Measurements from ENCODE around the gene HS3ST4.
"Not testable (repeated sequence)": the region's sequence is repeated elsewhere in the genome, so short reads cannot be mapped to it uniquely, and the experiment has no call there.

The HS3ST4 gene

DNA sequence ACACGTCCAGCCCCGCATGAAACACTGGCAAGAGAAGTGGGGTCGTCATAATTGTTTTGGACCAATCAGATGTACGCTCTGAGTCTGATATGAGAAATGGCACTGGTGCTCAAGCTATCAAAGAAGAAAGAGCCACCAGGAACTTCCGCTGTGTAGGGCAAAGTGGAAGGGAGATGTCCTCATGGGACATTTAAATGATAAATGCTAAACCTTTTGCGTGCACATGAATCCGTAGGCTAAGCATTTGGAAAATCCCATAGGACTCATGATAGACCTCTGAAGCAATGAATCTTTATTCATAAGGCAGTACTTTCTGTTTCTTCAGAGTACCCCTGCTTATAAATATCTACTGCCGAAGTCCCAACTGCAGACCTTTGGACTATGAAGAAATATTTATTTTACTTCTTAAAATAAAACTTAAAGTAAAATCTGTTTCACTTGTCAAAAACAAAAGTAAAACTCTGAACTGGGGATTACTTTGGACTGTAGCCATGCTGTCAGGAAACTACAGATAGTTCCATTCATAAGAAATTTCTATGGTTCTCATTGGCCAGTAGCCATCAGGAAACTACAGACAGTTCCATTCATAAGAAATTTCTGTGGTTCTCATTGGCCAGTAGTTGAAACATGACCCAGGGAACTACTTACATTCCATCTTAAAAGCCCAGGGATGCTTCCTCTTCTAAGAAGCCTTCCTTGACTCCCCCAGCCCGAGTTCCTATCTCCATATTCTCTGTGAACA lies 335.1 kb downstream of the HS3ST4 start:
- no peak overlapping the region for H3K27ac ChIP-seq
- no peaks in the 10 kb centered on the region for H3K9me3 ChIP-seq (ENCODE audit: control insufficient read depth, low read length)
- H3K79me2 ChIP-seq = peaks cover 18% of the 10 kb centered on the region
- H2AFZ ChIP-seq = no peak overlapping the region
- H3K4me1 ChIP-seq = peaks cover 5% of the 10 kb centered on the region
- no peak overlapping the region for H3K9ac ChIP-seq
- TF ChIP-seq, protein P1, sequence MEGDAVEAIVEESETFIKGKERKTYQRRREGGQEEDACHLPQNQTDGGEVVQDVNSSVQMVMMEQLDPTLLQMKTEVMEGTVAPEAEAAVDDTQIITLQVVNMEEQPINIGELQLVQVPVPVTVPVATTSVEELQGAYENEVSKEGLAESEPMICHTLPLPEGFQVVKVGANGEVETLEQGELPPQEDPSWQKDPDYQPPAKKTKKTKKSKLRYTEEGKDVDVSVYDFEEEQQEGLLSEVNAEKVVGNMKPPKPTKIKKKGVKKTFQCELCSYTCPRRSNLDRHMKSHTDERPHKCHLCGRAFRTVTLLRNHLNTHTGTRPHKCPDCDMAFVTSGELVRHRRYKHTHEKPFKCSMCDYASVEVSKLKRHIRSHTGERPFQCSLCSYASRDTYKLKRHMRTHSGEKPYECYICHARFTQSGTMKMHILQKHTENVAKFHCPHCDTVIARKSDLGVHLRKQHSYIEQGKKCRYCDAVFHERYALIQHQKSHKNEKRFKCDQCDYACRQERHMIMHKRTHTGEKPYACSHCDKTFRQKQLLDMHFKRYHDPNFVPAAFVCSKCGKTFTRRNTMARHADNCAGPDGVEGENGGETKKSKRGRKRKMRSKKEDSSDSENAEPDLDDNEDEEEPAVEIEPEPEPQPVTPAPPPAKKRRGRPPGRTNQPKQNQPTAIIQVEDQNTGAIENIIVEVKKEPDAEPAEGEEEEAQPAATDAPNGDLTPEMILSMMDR (IDR thresholded peaks at IDR 0.05) = no peak
- H3K36me3 ChIP-seq (ENCODE audit: control insufficient read depth, insufficient read depth, low read length) = no peaks in the 10 kb centered on the region
- no peak overlapping the region for H3K4me3 ChIP-seq (ENCODE audit: low read depth, low read length)
- H3K27me3 ChIP-seq (ENCODE audit: control insufficient read depth, insufficient read depth, low read length) = no peaks in the 10 kb centered on the region
- no peak overlapping the region for H3K4me2 ChIP-seq (ENCODE audit: low read length)

DNA sequence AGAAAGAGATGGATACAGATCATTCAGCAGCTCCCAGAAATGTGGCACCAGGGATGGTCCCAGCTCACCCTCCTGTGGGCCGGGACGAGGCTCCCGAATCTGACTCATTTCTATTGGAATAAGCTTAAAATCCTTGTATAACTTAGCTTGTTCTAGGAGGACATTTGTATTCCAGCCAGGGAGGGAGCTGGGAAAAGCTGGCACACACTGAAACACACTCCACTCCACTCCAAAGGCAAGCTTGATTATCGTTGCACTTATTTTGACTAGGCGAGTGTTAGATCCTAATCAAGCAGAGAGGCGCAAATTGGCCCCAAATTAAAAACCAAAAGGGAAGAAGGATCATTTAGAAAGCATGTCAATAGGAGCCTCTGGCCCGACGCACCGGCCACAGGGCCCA lies 339.5 kb downstream of the HS3ST4 start:
- H3K9me3 ChIP-seq (ENCODE audit: control insufficient read depth, low read length) = no peaks in the 10 kb centered on the region
- no peak overlapping the region for H3K9ac ChIP-seq
- peaks cover 14% of the 10 kb centered on the region for H3K79me2 ChIP-seq
- TF ChIP-seq, protein P1 (IDR thresholded peaks at IDR 0.05) = no peak
- peaks cover 5% of the 10 kb centered on the region for H3K4me1 ChIP-seq
- no peaks in the 10 kb centered on the region for H3K36me3 ChIP-seq (ENCODE audit: control insufficient read depth, insufficient read depth, low read length)
- H3K4me2 ChIP-seq (ENCODE audit: low read length) = no peak overlapping the region
- H3K27ac ChIP-seq = no peak overlapping the region
- H2AFZ ChIP-seq = no peak overlapping the region
- no peaks in the 10 kb centered on the region for H3K27me3 ChIP-seq (ENCODE audit: control insufficient read depth, insufficient read depth, low read length)
- H3K4me3 ChIP-seq (ENCODE audit: low read depth, low read length) = no peak overlapping the region

DNA sequence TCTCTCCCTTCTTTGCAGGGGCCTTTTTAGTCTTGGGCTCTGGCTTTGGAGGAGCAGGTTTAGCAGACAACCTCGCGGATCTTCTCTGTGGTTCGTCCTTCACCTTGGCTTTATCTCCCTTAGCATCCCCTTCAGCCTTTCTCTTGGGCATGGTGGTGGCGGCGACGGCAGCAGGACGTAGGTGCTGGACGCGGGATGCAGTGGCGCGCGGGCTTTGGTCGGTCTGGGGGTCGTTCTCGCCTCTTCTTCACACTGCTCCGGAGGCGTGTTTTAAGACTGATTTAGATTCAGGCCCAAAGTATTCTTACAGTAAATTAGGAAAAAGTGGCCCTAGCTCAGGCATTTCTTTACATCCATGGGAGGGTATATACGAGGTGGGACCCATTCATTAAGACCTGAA lies 340.9 kb downstream of the HS3ST4 start:
- H3K4me1 ChIP-seq; H3K27ac ChIP-seq; H3K4me3 ChIP-seq (ENCODE audit: low read depth, low read length); H3K9ac ChIP-seq; H3K4me2 ChIP-seq (ENCODE audit: low read length); H3K27me3 ChIP-seq (ENCODE audit: control insufficient read depth, insufficient read depth, low read length); H3K36me3 ChIP-seq (ENCODE audit: control insufficient read depth, insufficient read depth, low read length); H2AFZ ChIP-seq; H3K9me3 ChIP-seq (ENCODE audit: control insufficient read depth, low read length): not testable (repeated sequence)
- H3K79me2 ChIP-seq = peaks cover 14% of the 10 kb centered on the region

DNA sequence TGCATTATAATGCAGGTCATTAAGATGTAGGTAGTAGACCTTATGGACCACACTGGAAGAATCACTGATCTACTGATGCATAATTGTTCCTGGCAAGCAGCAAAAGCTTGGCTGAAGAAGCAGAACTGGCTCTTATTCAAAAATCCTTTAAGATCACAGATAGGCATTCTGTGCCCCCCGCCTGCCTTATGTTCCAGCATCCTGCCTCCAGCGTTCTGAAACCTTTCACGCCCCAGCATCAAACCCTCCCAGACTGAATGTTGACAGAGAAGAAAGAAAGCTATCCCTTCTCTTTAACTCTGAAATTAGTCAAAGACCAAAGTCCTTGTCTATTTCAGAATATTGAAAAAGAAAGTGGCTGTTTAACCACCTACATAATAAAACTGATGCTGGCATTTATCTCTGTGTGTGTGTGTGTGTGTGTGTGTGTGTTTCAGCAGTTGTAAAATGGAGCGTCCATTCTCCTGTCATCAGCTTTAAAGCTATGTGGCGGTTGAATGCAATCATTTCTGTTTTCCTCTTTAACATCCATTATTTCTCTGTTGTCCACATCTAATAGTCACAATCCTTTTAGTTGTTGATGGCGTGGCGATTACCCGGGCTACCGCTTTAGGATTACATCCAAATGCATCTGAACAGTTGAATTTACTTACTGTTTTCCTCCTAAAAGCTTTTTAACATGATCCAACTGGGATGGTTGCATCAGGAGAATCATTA lies 350.4 kb downstream of the HS3ST4 start:
- Histone ChIP-seq H3K9me3 (ENCODE audit: control insufficient read depth, low read length) (no peaks in the 10 kb centered on the region), H3K27ac (no peak overlapping the region), H3K4me1 (no peaks in the 10 kb centered on the region), H3K79me2 (peaks cover 4% of the 10 kb centered on the region), H3K4me3 (ENCODE audit: low read depth, low read length) (no peak overlapping the region), H2AFZ (no peak overlapping the region), H3K9ac (no peak overlapping the region), H3K27me3 (ENCODE audit: control insufficient read depth, insufficient read depth, low read length) (no peaks in the 10 kb centered on the region), H3K4me2 (ENCODE audit: low read length) (no peak overlapping the region), H3K36me3 (ENCODE audit: control insufficient read depth, insufficient read depth, low read length) (no peaks in the 10 kb centered on the region)
- TF ChIP-seq, protein P1 (IDR thresholded peaks at IDR 0.05) = no peak

DNA sequence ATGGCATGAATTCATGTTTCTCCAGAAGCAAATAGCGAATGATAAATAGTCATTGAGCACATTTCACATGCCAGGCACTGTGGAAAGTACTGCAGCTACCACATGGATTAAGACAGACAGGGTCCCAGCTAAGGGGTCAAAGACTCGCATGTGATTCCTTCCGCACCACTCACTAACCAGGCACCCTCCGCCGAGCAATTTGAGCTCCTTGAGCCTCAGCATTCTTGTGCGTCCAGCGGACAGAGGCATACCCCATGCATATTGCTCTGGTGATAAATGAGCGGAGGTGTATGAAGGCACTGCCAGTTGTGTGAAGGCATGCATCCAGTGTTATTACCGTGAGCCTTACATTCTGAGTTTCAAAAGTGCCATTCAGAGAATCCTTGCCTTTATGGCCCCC lies 358.7 kb downstream of the HS3ST4 start:
- no peak overlapping the region for H2AFZ ChIP-seq
- H3K4me3 ChIP-seq (ENCODE audit: low read depth, low read length) = no peak overlapping the region
- H3K9ac ChIP-seq = no peak overlapping the region
- H3K9me3 ChIP-seq (ENCODE audit: control insufficient read depth, low read length) = no peaks in the 10 kb centered on the region
- H3K4me2 ChIP-seq (ENCODE audit: low read length) = no peak overlapping the region
- H3K27ac ChIP-seq = no peak overlapping the region
- peaks cover 4% of the 10 kb centered on the region for H3K79me2 ChIP-seq
- H3K4me1 ChIP-seq = peaks cover 10% of the 10 kb centered on the region
- TF ChIP-seq, protein P1 (IDR thresholded peaks at IDR 0.05) = no peak
- no peaks in the 10 kb centered on the region for H3K36me3 ChIP-seq (ENCODE audit: control insufficient read depth, insufficient read depth, low read length)
- no peaks in the 10 kb centered on the region for H3K27me3 ChIP-seq (ENCODE audit: control insufficient read depth, insufficient read depth, low read length)
